ENCODE results near the gene HNRNPA0.

GRCh38 chr5:137741718-137742117 lies 12.4 kb downstream of the HNRNPA0 start:
- TF ChIP-seq CTCF (conservative IDR thresholded peaks at IDR 0.05; ENCODE audit: low read length) (no peak), EZH2phosphoT487 (IDR thresholded peaks at IDR 0.05; ENCODE audit: borderline replicate concordance, low read depth, low read length) (no peak)

Measured in OCI-LY7 (cell line).